Measurements from ENCODE around the gene HSPB2.
"Not testable (repeated sequence)": the region's sequence is repeated elsewhere in the genome, so short reads cannot be mapped to it uniquely, and the experiment has no call there.

HSPB2 gene

DNA sequence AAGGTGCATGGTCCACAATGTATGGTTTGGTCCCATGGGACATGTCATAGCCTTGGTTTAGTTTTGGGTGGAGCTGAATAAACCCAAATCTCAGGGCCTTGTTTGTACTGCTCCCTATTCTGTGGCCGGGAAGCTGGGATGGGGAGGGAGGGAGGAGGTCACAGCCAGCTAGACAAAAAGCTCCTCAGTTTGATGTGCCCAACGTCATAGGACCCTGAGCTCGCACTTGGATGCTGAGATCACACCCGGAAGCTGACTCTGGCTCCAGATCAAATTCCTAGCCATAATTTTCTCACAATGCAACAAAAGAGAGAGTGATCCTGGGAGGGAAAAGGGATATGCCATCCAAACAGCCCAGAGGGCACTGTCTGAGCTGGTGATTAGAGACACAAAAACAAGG lies 1.5 kb downstream of the HSPB2 start:
- DNase-seq (ENCODE audit: low spot score) = no peak

GRCh38 chr11:111916768-111917167 lies 4.2 kb downstream of the HSPB2 start:
- no peak for DNase-seq (ENCODE audit: low spot score)

DNA sequence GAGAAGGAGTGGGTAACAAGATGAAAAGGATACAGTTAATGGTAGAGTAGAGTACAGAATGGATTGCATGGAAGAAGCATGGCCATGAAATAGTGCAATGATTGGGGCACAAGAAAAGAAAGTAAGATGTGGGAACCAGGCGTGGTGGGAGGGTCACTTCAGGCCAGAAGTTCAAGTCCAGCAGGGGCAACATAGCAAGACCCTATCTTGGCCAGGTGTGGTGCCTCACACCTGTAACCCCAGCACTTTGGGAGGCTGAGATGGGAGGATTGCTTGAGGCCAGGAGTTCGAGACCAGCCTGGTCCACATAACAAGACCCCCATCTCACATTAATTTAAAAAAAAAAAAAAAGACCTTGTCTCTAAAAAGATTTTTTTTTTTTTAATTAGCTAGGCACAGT lies 4.8 kb downstream of the HSPB2 start:
- no peak for DNase-seq (ENCODE audit: low spot score)

DNA sequence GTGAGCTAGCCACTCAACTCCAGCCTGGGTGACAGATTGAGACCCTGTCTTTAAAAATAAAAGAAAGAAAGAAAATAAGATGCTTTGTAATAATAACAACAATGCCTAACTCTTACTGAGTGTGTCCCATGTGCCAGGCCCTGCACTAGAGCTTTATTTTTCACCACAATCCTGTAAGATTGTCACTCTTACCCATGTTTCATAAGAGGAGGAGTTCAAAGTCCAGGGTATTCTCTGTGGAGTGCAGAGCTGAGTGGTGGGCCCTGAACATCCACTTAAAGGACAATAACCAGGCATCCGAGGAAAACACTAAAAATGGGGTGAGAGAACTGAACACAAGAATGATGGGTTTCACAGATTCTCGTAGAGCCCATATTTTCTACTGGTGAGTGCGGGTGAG lies 5.3 kb downstream of the HSPB2 start:
- no peak for DNase-seq (ENCODE audit: low spot score)

DNA sequence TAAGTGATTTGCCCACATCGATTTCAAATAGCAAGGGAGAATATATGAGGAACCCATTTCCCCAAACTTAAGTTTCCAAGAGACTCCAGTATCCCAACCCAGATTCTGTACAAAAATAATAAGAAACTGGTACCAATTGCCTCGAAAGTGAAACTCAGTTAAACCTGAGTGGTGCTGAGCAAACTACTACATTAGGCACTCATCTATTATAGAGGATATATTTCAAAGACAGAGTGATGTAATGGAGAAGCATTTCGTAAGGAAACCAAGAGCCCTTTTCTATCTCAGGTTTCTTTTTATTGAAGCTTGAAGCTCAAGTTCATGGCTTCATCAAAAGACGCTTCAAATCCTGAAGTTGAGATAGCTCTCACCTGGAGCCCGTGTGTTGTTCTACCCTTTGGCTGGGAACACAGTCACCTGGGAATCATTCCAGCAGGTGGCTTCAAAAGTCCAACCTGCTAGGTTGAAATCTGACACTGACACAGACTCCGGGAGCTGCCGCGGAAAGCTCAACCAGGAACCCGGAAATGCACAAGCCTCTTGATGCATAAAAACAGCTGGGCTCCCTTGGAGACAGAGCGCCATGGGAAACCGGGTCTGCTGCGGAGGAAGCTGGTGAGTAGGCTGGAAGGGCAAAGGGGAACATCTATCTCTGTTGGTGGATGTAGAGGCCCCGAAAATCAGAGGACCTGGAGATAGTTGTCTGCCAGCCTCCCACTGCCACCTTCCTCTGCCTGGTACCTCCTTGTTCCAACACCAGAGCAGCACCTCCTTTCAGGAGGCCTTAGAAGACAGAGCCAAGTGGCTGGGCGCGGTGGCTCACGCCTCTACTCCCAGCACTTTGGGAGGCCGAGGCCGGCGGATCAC lies 6.1 kb downstream of the HSPB2 start, which contains the start of gene C11orf52:
Gene C11orf52 (plus strand): TSS at position 524 of the 867 bp plus-strand sequence. CDS start 60 bp downstream, at position 584.
- DNase-seq (ENCODE audit: low spot score) = no peak

DNA sequence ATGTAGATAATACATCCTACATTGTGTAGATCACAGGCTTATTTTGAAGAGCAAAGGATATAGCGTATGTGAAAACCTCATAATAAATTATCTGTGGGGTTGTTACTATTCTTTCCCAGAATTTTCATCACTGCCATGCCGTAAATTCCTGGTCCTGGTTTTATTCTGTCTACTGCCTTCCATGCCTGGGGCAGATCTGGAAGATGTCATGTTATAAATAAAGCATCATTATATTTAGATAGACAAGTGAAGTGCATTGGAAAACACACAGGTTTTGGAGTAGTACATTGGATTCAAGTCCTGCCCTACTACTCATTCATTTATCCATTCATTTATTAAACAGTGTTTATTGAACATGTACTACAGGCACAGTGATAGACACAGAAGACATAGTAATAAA lies 8.4 kb downstream of the HSPB2 start:
- DNase-seq (ENCODE audit: low spot score) = no peak

- DNase-seq (ENCODE audit: low spot score) = no peak
Measured at GRCh38 chr11:111921541-111922230, 9.2 kb downstream of the HSPB2 start.

DNA sequence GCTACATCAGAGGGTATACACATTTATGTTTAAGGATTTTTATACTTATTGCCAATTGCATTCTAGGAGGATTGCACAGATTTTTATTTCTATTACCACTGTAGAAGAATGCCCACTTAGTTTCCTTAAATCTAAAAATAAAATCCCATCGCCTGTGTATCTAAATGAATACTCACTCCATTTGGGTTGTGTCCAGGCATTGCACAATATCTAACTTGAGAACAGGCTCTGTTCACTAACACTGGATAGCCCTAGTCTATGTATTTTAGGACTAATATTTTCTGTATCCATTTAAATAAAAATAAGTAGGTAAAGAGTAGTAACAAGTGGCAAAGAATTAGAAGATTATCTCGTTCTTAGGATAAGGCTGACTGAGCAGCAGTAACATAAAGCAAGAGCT lies 10.3 kb downstream of the HSPB2 start:
- DNase-seq (ENCODE audit: low spot score) = no peak

DNA sequence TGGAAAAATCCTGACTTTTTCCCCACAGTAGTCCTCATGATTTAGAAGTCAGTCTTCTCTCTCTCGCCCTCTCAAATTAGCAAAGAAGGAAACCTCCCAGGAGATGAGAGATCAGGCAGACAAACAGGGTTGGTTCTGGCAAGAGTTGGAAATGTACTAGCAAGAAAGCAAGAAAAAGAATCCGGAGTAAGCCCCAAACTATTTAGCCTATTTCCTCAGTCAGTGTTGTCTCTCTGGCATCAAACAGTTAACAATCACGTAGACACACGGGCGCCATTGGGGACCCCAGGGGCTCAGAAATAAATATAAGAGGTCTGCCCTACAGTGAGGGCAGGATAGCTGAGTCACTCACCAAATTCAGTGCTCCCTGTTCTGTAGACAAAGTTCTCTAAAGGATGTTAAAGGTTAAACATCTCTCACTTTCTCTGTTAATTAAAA lies 10.8 kb downstream of the HSPB2 start:
- DNase-seq (ENCODE audit: low spot score) = no peak

GRCh38 chr11:111923951-111924350 lies 11.4 kb downstream of the HSPB2 start:
- no peak for DNase-seq (ENCODE audit: low spot score)

- no peak for DNase-seq (ENCODE audit: low spot score)
Measured at GRCh38 chr11:111925953-111926352, 13.4 kb downstream of the HSPB2 start.

DNA sequence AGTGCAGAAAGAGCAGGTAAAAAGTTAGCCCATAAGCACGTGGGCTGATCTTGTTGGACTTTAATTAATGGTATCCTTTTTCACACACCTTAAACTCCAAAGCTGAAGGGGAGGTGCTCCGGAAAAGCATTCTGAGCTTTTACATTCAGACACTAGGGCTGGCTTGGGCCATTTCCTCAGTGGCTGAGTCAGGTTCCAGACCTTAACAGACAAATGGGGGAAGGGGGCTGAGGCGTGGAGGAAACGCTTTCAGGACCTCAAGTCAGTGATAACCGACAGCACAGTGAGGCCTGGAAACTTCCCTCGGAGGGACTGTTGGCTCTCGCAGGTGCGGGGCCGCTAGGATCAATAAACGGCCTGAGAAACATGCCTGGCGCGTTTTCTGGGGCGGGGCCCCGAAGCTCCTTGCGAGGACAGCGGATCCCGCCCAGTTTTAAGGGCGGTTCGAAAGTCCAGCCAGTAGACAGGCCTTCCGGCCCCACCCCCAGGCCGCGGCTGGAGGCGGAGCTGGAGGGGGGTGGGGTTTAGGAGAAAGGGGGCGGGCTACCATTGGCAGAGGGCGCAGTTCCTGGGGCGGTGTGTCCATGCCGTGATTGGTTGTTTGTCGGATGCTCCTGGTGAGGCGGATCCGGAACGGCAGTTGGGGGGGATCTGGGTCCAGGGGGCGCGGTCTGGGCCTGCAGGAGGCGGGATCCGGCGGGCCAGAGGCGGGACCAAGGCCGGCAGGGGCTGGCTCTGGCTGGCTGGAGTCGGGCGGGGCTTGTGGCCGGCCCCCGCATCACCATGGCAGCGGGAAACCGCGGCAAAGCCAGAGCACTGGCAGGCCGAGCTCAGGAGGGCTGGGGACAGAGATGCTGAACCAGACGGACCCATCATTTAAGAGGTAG lies 14.2 kb downstream of the HSPB2 start:
- peak; percentile 97 for DNase-seq (ENCODE audit: low spot score)

GRCh38 chr11:111930472-111930871 lies 17.9 kb downstream of the HSPB2 start:
- DNase-seq (ENCODE audit: low spot score) = no peak

DNA sequence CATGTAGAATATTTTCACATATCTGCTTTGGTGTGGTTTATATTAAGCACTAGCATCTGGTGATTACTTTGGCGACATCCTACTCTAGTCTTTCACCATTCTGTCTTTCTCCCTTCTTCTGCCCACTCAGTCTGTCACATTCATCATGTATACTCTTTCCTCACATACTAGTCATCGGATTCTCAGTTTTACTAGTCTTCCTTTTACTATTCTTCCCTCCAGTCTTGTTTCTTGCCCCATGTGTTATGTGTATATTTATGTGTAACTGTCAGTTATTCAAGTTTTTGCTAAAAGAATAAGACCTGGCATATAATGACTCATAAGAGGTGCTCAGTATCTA lies 20.0 kb downstream of the HSPB2 start:
- no peak for DNase-seq (ENCODE audit: low spot score)

GRCh38 chr11:111933176-111933575 lies 20.6 kb downstream of the HSPB2 start:
- not testable (repeated sequence) for DNase-seq (ENCODE audit: low spot score)

GRCh38 chr11:111933872-111934271 lies 21.3 kb downstream of the HSPB2 start:
- DNase-seq (ENCODE audit: low spot score) = no peak

GRCh38 chr11:111934306-111934705 lies 21.8 kb downstream of the HSPB2 start:
- no peak for DNase-seq (ENCODE audit: low spot score)

DNA sequence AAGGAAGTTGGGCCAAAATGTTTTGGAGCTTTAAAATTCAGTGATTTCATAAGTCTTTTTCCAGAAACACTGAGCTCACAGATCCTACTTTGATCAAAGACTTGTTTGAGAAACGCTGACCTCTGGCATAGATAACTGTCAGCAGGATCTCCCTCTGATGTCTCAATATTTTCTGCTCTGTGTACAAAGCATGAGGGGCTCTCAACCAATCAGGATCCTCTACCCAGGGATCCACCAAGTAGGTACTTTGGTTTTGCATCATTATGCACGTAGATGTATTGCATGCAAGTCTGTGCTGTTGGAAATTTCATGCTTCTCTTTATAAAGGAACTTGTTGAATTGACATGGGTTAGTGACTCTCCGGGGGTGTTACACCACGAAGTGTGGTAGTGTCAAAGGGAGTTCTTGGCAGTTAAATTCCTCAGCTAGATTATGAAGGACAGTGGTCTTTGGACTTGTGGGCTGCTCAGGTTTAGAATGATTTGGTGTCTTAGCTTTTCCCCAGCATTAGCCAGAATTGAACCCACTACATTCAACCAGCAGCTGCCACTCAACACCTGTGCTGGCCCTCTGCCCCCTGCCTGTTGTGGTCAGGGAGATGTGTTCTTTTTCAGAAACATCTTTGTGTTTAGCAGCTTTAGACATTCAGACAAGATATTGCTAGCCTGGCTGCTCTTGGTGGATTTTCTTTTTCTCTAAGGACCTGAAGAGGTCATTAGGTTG lies 22.9 kb downstream of the HSPB2 start:
- DNase-seq (ENCODE audit: low spot score) = no peak

GRCh38 chr11:111936040-111936540 lies 23.6 kb downstream of the HSPB2 start:
- no peak for DNase-seq (ENCODE audit: low spot score)

DNA sequence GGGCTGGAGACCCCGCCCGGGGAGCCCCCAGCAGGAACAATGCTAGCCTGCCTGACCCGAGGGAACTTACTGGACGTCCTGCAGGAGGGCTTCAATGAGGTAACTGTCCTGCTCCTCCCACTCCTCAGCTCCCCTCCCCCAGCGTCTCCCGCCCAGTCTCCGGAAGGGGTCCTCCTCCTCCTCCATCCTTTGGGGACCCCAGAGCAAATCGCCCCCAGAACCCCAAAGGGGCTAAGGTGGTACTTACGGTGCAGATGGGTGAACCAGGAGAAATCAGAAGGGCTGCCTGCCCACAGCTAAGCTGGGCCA lies 24.9 kb downstream of the HSPB2 start:
- no peak for DNase-seq (ENCODE audit: low spot score)

DNA sequence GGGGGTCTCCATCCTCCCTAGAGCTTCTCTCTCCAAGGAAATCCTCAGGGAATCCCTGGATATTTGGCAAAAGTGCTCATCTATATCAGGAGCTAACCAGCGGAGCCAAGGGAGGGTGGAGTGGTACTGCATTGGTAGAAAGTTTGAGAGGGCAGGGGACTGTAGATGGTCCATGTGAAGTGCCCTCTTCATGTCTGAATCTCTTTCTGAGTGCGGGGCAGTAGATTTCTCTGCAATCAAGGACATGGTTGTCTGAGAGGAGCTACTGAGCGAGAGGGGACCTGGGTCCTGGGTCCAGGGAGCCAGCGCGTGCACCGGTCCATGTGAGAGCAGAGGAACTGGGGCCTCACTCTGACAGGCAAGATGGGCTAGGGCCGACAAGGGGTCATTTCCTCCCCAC lies 25.3 kb downstream of the HSPB2 start:
- DNase-seq (ENCODE audit: low spot score) = no peak

DNA sequence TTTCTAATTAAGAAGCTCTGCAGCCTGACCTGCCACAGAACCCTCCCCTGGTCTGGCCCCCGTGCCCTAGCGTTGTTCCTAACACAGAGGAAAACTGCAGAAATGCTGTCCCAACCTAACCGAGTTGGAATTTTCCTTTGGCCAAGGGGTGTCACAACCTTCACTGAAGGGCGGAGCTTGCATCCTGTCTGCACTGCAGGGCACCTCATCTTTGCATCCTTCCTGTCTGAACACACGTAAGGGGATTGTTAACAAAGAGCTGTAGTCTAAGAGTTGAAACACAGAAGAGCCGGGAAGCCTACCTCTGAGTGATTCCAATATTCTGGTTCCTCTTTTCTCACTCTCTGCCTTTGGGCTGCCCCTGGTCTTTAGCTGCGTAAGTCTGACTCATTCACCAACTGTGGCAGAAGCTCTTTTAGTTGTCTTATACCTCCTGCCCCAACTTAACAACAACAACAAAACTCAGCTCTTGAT lies 26.2 kb downstream of the HSPB2 start:
- DNase-seq (ENCODE audit: low spot score) = no peak
